Smooth muscle cell (in vitro differentiated cells): ENCODE measurements around the gene OBP2A. TPM values are rescaled to one million over a fixed set of nuclear protein-coding genes. Genes with fewer than 3 reads are reported as not detected.

Source experiments
- DNase-seq: peaks from one replicate; lab custom pipeline; 2025; ENCODE audit not compliant: unreplicated experiment; lab: John Stamatoyannopoulos, UW
- H2AFZ ChIP-seq: fragments of 200-600 bp; sonication (generic); 2 replicates; pipeline ENCODE4 v1.6.0; 2016; ENCODE audit warnings: antibody characterized with exemption, low read depth, mild to moderate bottlenecking
- H3F3A ChIP-seq: fragments of 200-600 bp; sonication (generic); 2 replicates; pipeline ENCODE4 v1.6.0; 2017; ENCODE audit warnings: antibody characterized with exemption, low read depth
- H3K27ac ChIP-seq: fragments of 200-600 bp; sonication (generic); 2 replicates; pipeline ENCODE4 v1.5.1; 2016; ENCODE audit warnings: low read depth, mild to moderate bottlenecking
- H3K27me3 ChIP-seq: fragments of 200-600 bp; sonication (generic); 2 replicates; pipeline ENCODE4 v1.6.1; 2016; ENCODE audit warnings: low read depth, mild to moderate bottlenecking
- H3K36me3 ChIP-seq: fragments of 200-600 bp; sonication (generic); 2 replicates; pipeline ENCODE4 v1.5.1; 2016; ENCODE audit warnings: low read depth
- H3K4me1 ChIP-seq: fragments of 200-600 bp; sonication (generic); 2 replicates; pipeline ENCODE4 v1.5.1; 2016; ENCODE audit warnings: low read depth
- H3K4me2 ChIP-seq: fragments of 200-600 bp; sonication (generic); 2 replicates; pipeline ENCODE4 v1.6.0; 2016; ENCODE audit warnings: mild to moderate bottlenecking
- H3K4me3 ChIP-seq: fragments of 200-600 bp; sonication (generic); 2 replicates; pipeline ENCODE4 v1.5.1; 2016; ENCODE audit warnings: mild to moderate bottlenecking
- H3K79me2 ChIP-seq: fragments of 200-600 bp; sonication (generic); 2 replicates; pipeline ENCODE4 v1.6.0; 2016; ENCODE audit warnings: low read depth, mild to moderate bottlenecking
- H3K9ac ChIP-seq: fragments of 200-600 bp; sonication (generic); 2 replicates; pipeline ENCODE4 v1.6.0; 2016; ENCODE audit warnings: low read depth
- H3K9me3 ChIP-seq: fragments of 200-600 bp; sonication (generic); replicated peaks from 2 replicates; pipeline ENCODE4 v1.5.1; 2016; ENCODE audit warnings: low read depth
- H4K20me1 ChIP-seq: fragments of 200-600 bp; sonication (generic); 2 replicates; pipeline ENCODE4 v1.6.0; 2016; ENCODE audit warnings: low read depth
- CTCF ChIP-seq: fragments of 200-600 bp; sonication (generic); IDR thresholded peaks from 2 replicates; pipeline ENCODE4 v1.5.1; 2017; ENCODE audit warnings: borderline replicate concordance, mild to moderate bottlenecking, antibody characterized with exemption; ENCODE audit not compliant: insufficient read depth, poor library complexity, severe bottlenecking
- WGBS: methylation state at CpG from one replicate; pipeline ENCODE4 v1.1.7; 2016; ENCODE audit warnings: low lambda C conversion rate; 5-methylcytosine and 5-hydroxymethylcytosine counted together
- polyA plus RNA-seq: library from polyadenylated mRNA; unstranded; fragments of >200 nt; fragmentation: Nextera tagmentation; extraction: Ambion mirVana; gene quantifications from 2 replicates; pipeline ENCODE4 v1.2.1, GENCODE V29; 2016
- total RNA-seq: library from RNA; depleted of rRNA; stranded (reverse); fragments of >200 nt; gene quantifications from 2 replicates; pipeline ENCODE4 v1.2.3, GENCODE V29; 2014

The OBP2A gene
- total and polyA plus RNA-seq, 2 experiments from 2014 or later, result 0.61 TPM; not detected in 1

- Histone ChIP-seq H3K9me3 (no peaks in the 10 kb centered on the region), H3K27ac (no peak overlapping the region), H4K20me1 (no peaks in the 10 kb centered on the region), H3K27me3 (no peaks in the 10 kb centered on the region), H3K9ac (no peak overlapping the region), H2AFZ (no peak overlapping the region), H3K36me3 (no peaks in the 10 kb centered on the region), H3K4me3 (no peak overlapping the region), H3F3A (no peaks in the 10 kb centered on the region), H3K4me2 (no peak overlapping the region), H3K79me2 (no peaks in the 10 kb centered on the region), H3K4me1 (no peaks in the 10 kb centered on the region)
- 93% methylated on average over 22 of the region's 22 CpGs for WGBS
- no peak for DNase-seq
- TF ChIP-seq CTCF, result no peak
Observed at GRCh38 chr9:135575995-135576631, 30.2 kb downstream of the OBP2A start.

GRCh38 chr9:135577256-135577655, 31.3 kb downstream of the OBP2A start:
- no peak for DNase-seq

GRCh38 chr9:135579356-135579755, 33.4 kb downstream of the OBP2A start:
- Histone ChIP-seq H3K79me2 (no peaks in the 10 kb centered on the region), H3K4me2 (no peak overlapping the region), H3K9ac (no peak overlapping the region), H2AFZ (no peak overlapping the region), H4K20me1 (no peaks in the 10 kb centered on the region), H3K36me3 (no peaks in the 10 kb centered on the region), H3K27me3 (no peaks in the 10 kb centered on the region), H3K9me3 (no peaks in the 10 kb centered on the region), H3K27ac (no peak overlapping the region), H3F3A (no peaks in the 10 kb centered on the region), H3K4me3 (no peak overlapping the region), H3K4me1 (no peaks in the 10 kb centered on the region)
- WGBS, result 62% methylated on average over 2 of the region's 2 CpGs
- TF ChIP-seq CTCF, result no peak
- DNase-seq, result no peak

More at GRCh38 chr9:135577256-135577655, 31.3 kb downstream of the OBP2A start:
- Histone ChIP-seq H3K36me3 (no peaks in the 10 kb centered on the region), H3K79me2 (no peaks in the 10 kb centered on the region), H3K27me3 (no peaks in the 10 kb centered on the region), H3K4me3 (no peak overlapping the region), H3F3A (no peaks in the 10 kb centered on the region), H4K20me1 (no peaks in the 10 kb centered on the region), H3K9ac (no peak overlapping the region), H2AFZ (no peak overlapping the region), H3K27ac (no peak overlapping the region), H3K4me2 (no peak overlapping the region), H3K4me1 (no peaks in the 10 kb centered on the region), H3K9me3 (no peaks in the 10 kb centered on the region)
- 84% methylated on average over 10 of the region's 10 CpGs for WGBS
- no peak for TF ChIP-seq CTCF
